ENCODE data around the gene NRCAM. TPM values are rescaled to one million over a fixed set of nuclear protein-coding genes. Genes with fewer than 3 reads are reported as not detected.

Gene NRCAM
- total RNA-seq, 1 experiment from 2014 or later = 2.7 TPM

GRCh38 chr7:108227366-108227765, 228.9 kb downstream of the NRCAM start:
- TF ChIP-seq CTCF (IDR thresholded peaks at IDR 0.05) = no peak
- no peak for TF ChIP-seq MAX (CRISPR knock-in tag; IDR thresholded peaks at IDR 0.05)
- CTCF ChIA-PET = no interaction called here
- H3K4me1 Mint-ChIP-seq = peaks cover 5% of the 10 kb centered on the region

GRCh38 chr7:108226816-108227299, 229.4 kb downstream of the NRCAM start:
- H3K27ac Mint-ChIP-seq = no peak overlapping the region
- H3K4me1 Mint-ChIP-seq = peaks cover 8% of the 10 kb centered on the region
- DNase-seq (ENCODE audit: low spot score) (no peak), ATAC-seq (no peak)
- H3K27me3 Mint-ChIP-seq (ENCODE audit: low read depth) = no peaks in the 10 kb centered on the region
- TF ChIP-seq ZNF121 (CRISPR knock-in tag; IDR thresholded peaks at IDR 0.05) = no peak
- TF ChIP-seq CREB1 (CRISPR knock-in tag; IDR thresholded peaks at IDR 0.05) = no peak
- TF ChIP-seq E2F1 (CRISPR knock-in tag; IDR thresholded peaks at IDR 0.05) = no peak
- no peak for TF ChIP-seq ATF2 (CRISPR knock-in tag; IDR thresholded peaks at IDR 0.05; ENCODE audit: borderline replicate concordance, low read depth)
- TF ChIP-seq ZNF425 (CRISPR knock-in tag; conservative IDR thresholded peaks at IDR 0.05) = no peak
- TF ChIP-seq ZNF317 (CRISPR knock-in tag; IDR thresholded peaks at IDR 0.05; ENCODE audit: borderline replicate concordance, low read depth) = no peak
- no peak for TF ChIP-seq MLX (CRISPR knock-in tag; IDR thresholded peaks at IDR 0.05)
- no peak for TF ChIP-seq JUN (CRISPR knock-in tag; IDR thresholded peaks at IDR 0.05)
- TF ChIP-seq GRHL2 (CRISPR knock-in tag; IDR thresholded peaks at IDR 0.05; ENCODE audit: insufficient replicate concordance, severe bottlenecking) = no peak
- ChIA-PET POLR2A (no interaction called here), CTCF (interaction anchor here (1.1 kb wide), 1 partner anchor 9 kb away, joined by 3 read pairs; no protein-coding TSS in a partner anchor)
- no peaks in the 10 kb centered on the region for H3K36me3 Mint-ChIP-seq
- H3K4me3 Mint-ChIP-seq = no peak overlapping the region
- no peaks in the 10 kb centered on the region for H3K9me3 Mint-ChIP-seq

More at GRCh38 chr7:108227366-108227765, 228.9 kb downstream of the NRCAM start:
- no peaks in the 10 kb centered on the region for H3K27me3 Mint-ChIP-seq (ENCODE audit: low read depth)
- no peaks in the 10 kb centered on the region for H3K9me3 Mint-ChIP-seq
- no peak overlapping the region; the same call in 1 of the 2 replicates for H3K27ac Mint-ChIP-seq
- DNase-seq (ENCODE audit: low spot score) (no peak), ATAC-seq (no peak)
- no peaks in the 10 kb centered on the region for H3K36me3 Mint-ChIP-seq
- POLR2A ChIA-PET = no interaction called here
- no peak overlapping the region for H3K4me3 Mint-ChIP-seq

- Mint-ChIP-seq H3K27ac (no peak overlapping the region), H3K27me3 (ENCODE audit: low read depth) (no peaks in the 10 kb centered on the region), H3K4me1 (peaks cover 8% of the 10 kb centered on the region), H3K36me3 (no peaks in the 10 kb centered on the region), H3K4me3 (no peak overlapping the region), H3K9me3 (peaks cover 9% of the 10 kb centered on the region)
- no peak for ATAC-seq
- ChIA-PET POLR2A (no interaction called here), CTCF (interaction anchor here (1.1 kb wide), 1 partner anchor 10 kb away, joined by 3 read pairs; no protein-coding TSS in a partner anchor)
- DNase-seq (ENCODE audit: low spot score) = no peak
- no peak for TF ChIP-seq MAX (CRISPR knock-in tag; IDR thresholded peaks at IDR 0.05)
- TF ChIP-seq ZNF138 (CRISPR knock-in tag; conservative IDR thresholded peaks at IDR 0.05) = no peak
- TF ChIP-seq ZNF512 (CRISPR knock-in tag; IDR thresholded peaks at IDR 0.05; ENCODE audit: borderline replicate concordance) = no peak
- TF ChIP-seq USF2 (CRISPR knock-in tag; IDR thresholded peaks at IDR 0.05) = no peak
- TF ChIP-seq PRDM15 (CRISPR knock-in tag; IDR thresholded peaks at IDR 0.05) = no peak
Observed at GRCh38 chr7:108225531-108226181, 230.6 kb downstream of the NRCAM start.
